HL-60 (cell line): ENCODE results near the gene TLK2.

ENCODE experiments used
- CTCF ChIP-seq: IDR thresholded peaks from one replicate; pipeline ENCODE4 v1.5.1; 2011; ENCODE audit warnings: low read length, control low read depth, inconsistent platforms; ENCODE audit not compliant: insufficient read depth
- POLR2AphosphoS5 ChIP-seq: IDR thresholded peaks from 2 replicates; pipeline ENCODE4 v1.6.1; 2012; ENCODE audit warnings: low read depth

GRCh38 chr17:62660629-62661118 is 182.0 kb downstream of the TLK2 start:
- TF ChIP-seq POLR2AphosphoS5 (no peak), CTCF (no peak)
